ENCODE results near the gene GRIK4.

GRIK4 gene

GRCh38 chr11:120896687-120897086 lies 385.1 kb downstream of the GRIK4 start:
- no peak for DNase-seq

GRCh38 chr11:120898568-120898967 lies 387.0 kb downstream of the GRIK4 start:
- DNase-seq: no peak

GRCh38 chr11:120899720-120900119 lies 388.2 kb downstream of the GRIK4 start:
- DNase-seq: no peak

- DNase-seq: no peak
These were observed 389.1 kb downstream of the GRIK4 start for GRCh38 chr11:120900643-120901042.

- no peak for DNase-seq
These were observed 392.1 kb downstream of the GRIK4 start for GRCh38 chr11:120903686-120904085.

- DNase-seq: no peak
These were observed 392.6 kb downstream of the GRIK4 start for GRCh38 chr11:120904116-120904515.

- DNase-seq: no peak
These were observed 395.2 kb downstream of the GRIK4 start for GRCh38 chr11:120906766-120907165.

- no peak for DNase-seq
These were observed 396.4 kb downstream of the GRIK4 start for GRCh38 chr11:120907971-120908370.

- DNase-seq: no peak
These were observed 397.1 kb downstream of the GRIK4 start for GRCh38 chr11:120908461-120909181.

GRCh38 chr11:120909676-120910416 lies 398.3 kb downstream of the GRIK4 start:
- no peak for DNase-seq

- DNase-seq: no peak
These were observed 400.4 kb downstream of the GRIK4 start for GRCh38 chr11:120911943-120912342.

- DNase-seq: no peak
These were observed 401.0 kb downstream of the GRIK4 start for GRCh38 chr11:120912504-120912903.

GRCh38 chr11:120912915-120913314 lies 401.4 kb downstream of the GRIK4 start:
- no peak for DNase-seq

GRCh38 chr11:120914021-120914420 lies 402.5 kb downstream of the GRIK4 start:
- DNase-seq: no peak

- DNase-seq: no peak
These were observed 403.1 kb downstream of the GRIK4 start for GRCh38 chr11:120914601-120915000.

- DNase-seq: no peak
These were observed 406.2 kb downstream of the GRIK4 start for GRCh38 chr11:120917559-120918239.

GRCh38 chr11:120918257-120918656 lies 406.7 kb downstream of the GRIK4 start:
- DNase-seq: no peak

- no peak for DNase-seq
These were observed 407.5 kb downstream of the GRIK4 start for GRCh38 chr11:120919045-120919444.

GRCh38 chr11:120919566-120919965 lies 408.0 kb downstream of the GRIK4 start:
- no peak for DNase-seq

- DNase-seq: no peak
These were observed 412.4 kb downstream of the GRIK4 start for GRCh38 chr11:120923866-120924508.

GRCh38 chr11:120925944-120926343 lies 414.4 kb downstream of the GRIK4 start:
- no peak for DNase-seq

GRCh38 chr11:120928627-120929026 lies 417.1 kb downstream of the GRIK4 start:
- no peak for DNase-seq

GRCh38 chr11:120929090-120929489 lies 417.5 kb downstream of the GRIK4 start:
- no peak for DNase-seq
